ENCODE measurements around the gene GIMAP8. TPM values are rescaled to one million over a fixed set of nuclear protein-coding genes. Genes with fewer than 3 reads are reported as not detected.
"Not testable (repeated sequence)": the region's sequence is repeated elsewhere in the genome, so short reads cannot be mapped to it uniquely, and the experiment has no call there.

Gene GIMAP8
- total and polyA plus RNA-seq, 2 experiments from 2014 or later = not detected

DNA sequence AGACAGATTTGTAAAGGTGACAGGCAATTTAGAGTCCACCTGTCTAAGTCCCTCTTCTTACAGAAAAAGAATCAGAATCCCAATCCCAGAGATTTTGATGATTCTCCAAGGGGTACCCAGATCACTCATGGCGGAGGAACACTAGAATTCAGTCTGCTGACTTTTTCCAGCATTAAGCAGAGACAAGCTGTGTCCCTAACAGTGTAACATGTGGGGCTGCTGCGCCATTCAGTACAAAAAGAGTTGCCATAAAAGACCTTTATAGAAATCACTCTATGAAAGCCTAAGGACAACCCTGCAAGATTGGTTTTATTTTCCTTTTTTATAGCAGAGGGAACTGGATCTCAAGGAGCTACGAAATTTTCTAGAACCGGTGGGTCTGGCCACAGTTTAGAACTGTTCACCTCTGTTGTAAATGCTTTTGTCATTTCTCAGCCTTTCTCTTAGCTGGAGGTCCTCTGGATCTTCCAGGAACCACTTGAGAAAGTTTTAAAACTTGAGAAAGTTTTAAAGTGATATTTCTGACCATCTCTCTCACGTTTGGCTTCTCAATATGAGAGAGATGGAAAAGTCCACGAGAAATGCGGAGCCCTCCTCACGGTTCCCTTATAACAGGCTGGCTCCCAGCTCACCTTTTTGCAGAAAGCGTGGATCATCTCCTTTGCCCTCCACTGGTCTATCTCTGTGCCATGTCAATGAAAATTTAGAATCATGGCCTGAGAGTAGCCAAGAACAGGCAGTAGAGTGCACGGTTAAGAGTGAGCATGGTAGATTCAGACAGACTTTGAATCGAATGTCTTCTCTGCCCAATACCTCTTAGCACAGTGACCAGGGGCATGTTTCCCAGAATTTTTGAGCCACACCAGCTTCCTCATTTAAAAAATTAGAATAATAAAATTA is 65.1 kb downstream of the GIMAP8 start:
- H3K27me3 ChIP-seq (replicated peaks; ENCODE audit: insufficient read depth) = no peaks in the 10 kb centered on the region
- no peak overlapping the region for H3K9ac ChIP-seq
- no peaks in the 10 kb centered on the region for H3K4me1 ChIP-seq (ENCODE audit: insufficient read depth)
- H3K9me2 ChIP-seq (ENCODE audit: insufficient read depth) = no peaks in the 10 kb centered on the region
- no peak overlapping the region for H3K4me2 ChIP-seq (ENCODE audit: unreplicated experiment)
- TF ChIP-seq EZH2phosphoT487 (IDR thresholded peaks at IDR 0.05; ENCODE audit: insufficient read depth, low read depth) = no peak
- TF ChIP-seq EZH2 (IDR thresholded peaks at IDR 0.05; ENCODE audit: insufficient read depth, poor library complexity, severe bottlenecking) = no peak
- no peaks in the 10 kb centered on the region for H3K79me2 ChIP-seq (ENCODE audit: insufficient read depth)
- no peak overlapping the region for H3K27ac ChIP-seq
- WGBS, 2 experiments (ENCODE audit: low coverage in 1 of 2, low lambda C conversion rate in 2 of 2, missing lambda C conversion rate in 2 of 2) = 16 to 21% methylated on average over 11 of the region's 11 CpGs
- H4K20me1 ChIP-seq (ENCODE audit: insufficient read depth) = no peaks in the 10 kb centered on the region
- H3K9me3 ChIP-seq (ENCODE audit: low read depth) = no peaks in the 10 kb centered on the region
- H3K4me3 ChIP-seq = no peak overlapping the region
- no peak for DNase-seq
- no peak overlapping the region for H2AFZ ChIP-seq
- no peaks in the 10 kb centered on the region for H3K36me3 ChIP-seq (ENCODE audit: low read depth)
- in situ Hi-C loops (cut with MboI) = no loop called here
- no peaks in the 10 kb centered on the region for H3F3A ChIP-seq (ENCODE audit: insufficient read depth)

DNA sequence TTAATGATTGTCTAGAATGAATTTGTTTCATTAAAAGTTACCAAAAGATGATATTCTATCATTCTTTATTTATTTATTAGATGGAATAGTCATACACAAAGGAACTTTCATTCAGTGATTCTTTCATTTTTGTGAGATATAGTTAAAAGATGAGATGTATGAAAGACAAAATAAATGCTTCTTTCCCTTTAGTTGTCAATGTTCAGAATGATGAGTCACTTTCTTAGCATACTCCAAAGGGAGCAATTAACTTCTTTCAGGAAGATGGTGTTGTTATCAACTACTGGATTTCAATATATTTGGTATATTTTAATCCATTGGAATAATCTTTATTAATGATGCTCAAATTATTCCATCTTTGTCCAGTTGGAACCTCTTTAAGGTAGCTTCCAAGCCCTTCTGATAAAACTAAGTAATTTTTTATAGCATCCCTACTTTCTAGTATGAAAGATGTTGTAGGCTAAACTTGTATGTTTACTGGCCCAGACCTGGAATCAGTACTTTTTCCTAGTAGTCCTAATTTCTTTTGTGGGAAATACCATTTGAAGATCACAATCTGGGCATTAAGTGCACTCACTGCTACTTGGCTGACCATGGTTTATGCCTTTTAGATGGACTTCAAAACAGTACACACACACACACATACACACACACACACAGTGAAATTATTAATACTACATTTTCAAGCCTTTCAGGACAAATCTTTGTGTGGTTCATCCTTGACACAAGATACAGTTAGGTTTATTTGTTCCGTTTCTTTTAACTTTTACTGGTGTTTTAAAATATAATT is 66.7 kb downstream of the GIMAP8 start:
- Histone ChIP-seq H3K4me1 (ENCODE audit: insufficient read depth) (no peaks in the 10 kb centered on the region), H3K27me3 (replicated peaks; ENCODE audit: insufficient read depth) (no peaks in the 10 kb centered on the region), H3K4me3 (no peak overlapping the region)

DNA sequence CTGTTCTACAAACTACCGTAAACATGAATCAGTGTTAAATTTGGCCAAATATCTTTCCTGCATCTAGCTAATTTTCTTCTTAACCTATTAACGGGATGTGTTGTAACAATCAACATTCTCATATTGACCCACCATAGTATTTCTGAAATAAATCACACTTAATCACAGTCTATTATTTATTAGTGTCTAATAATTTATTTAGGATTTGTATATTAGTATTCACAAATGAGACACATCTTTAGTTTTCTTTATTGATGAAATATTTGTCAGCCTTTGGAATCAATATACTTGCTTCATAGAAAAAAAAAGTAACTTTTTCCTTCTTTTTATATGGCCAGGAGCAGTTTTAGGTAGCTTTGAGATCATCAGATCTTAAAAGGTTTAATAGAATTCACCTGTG is 68.9 kb downstream of the GIMAP8 start:
- H4K20me1 ChIP-seq (ENCODE audit: insufficient read depth) = no peaks in the 10 kb centered on the region
- no peaks in the 10 kb centered on the region for H3K79me2 ChIP-seq (ENCODE audit: insufficient read depth)
- in situ Hi-C loops (cut with MboI) = no loop called here
- DNase-seq = no peak
- H3K36me3 ChIP-seq (ENCODE audit: low read depth) = no peaks in the 10 kb centered on the region
- no peaks in the 10 kb centered on the region for H3F3A ChIP-seq (ENCODE audit: insufficient read depth)
- H3K9me2 ChIP-seq (ENCODE audit: insufficient read depth) = no peaks in the 10 kb centered on the region; the same call in 1 of the 2 replicates
- H3K4me3 ChIP-seq = no peak overlapping the region
- H2AFZ ChIP-seq = no peak overlapping the region
- H3K9ac ChIP-seq = no peak overlapping the region
- no peaks in the 10 kb centered on the region for H3K27me3 ChIP-seq (replicated peaks; ENCODE audit: insufficient read depth)
- H3K27ac ChIP-seq = no peak overlapping the region
- H3K9me3 ChIP-seq (ENCODE audit: low read depth) = no peaks in the 10 kb centered on the region
- H3K4me2 ChIP-seq (ENCODE audit: unreplicated experiment) = no peak overlapping the region
- no peaks in the 10 kb centered on the region for H3K4me1 ChIP-seq (ENCODE audit: insufficient read depth)
- 31 to 49% methylated on average over 2 of the region's 2 CpGs for WGBS, 2 experiments (ENCODE audit: low coverage in 1 of 2, low lambda C conversion rate in 2 of 2, missing lambda C conversion rate in 2 of 2)
- TF ChIP-seq EZH2phosphoT487 (IDR thresholded peaks at IDR 0.05; ENCODE audit: insufficient read depth, low read depth) (no peak), EZH2 (IDR thresholded peaks at IDR 0.05; ENCODE audit: insufficient read depth, poor library complexity, severe bottlenecking) (no peak)

More for the DNA sequence above, 66.7 kb downstream of the GIMAP8 start:
- in situ Hi-C loops (cut with MboI) = no loop called here
- Histone ChIP-seq H3K9ac (no peak overlapping the region), H4K20me1 (ENCODE audit: insufficient read depth) (no peaks in the 10 kb centered on the region), H3K27ac (no peak overlapping the region), H3K9me2 (ENCODE audit: insufficient read depth) (no peaks in the 10 kb centered on the region), H3K4me2 (ENCODE audit: unreplicated experiment) (no peak overlapping the region), H3K36me3 (ENCODE audit: low read depth) (no peaks in the 10 kb centered on the region), H3F3A (ENCODE audit: insufficient read depth) (no peaks in the 10 kb centered on the region), H3K9me3 (ENCODE audit: low read depth) (no peaks in the 10 kb centered on the region), H2AFZ (no peak overlapping the region), H3K79me2 (ENCODE audit: insufficient read depth) (no peaks in the 10 kb centered on the region)
- no peak for TF ChIP-seq EZH2phosphoT487 (IDR thresholded peaks at IDR 0.05; ENCODE audit: insufficient read depth, low read depth)
- WGBS, 2 experiments (ENCODE audit: low coverage in 1 of 2, low lambda C conversion rate in 2 of 2, missing lambda C conversion rate in 2 of 2) = 3 to 5% methylated on average over 1 of the region's 1 CpG
- no peak for DNase-seq

DNA sequence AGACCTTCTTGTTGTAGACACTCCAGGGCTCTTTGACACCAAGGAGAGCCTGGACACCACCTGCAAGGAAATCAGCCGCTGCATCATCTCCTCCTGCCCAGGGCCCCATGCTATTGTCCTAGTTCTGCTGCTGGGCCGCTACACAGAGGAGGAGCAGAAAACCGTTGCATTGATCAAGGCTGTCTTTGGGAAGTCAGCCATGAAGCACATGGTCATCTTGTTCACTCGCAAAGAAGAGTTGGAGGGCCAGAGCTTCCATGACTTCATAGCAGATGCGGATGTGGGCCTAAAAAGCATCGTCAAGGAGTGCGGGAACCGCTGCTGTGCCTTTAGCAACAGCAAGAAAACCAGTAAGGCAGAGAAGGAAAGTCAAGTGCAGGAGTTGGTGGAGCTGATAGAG is 69.7 kb downstream of the GIMAP8 start:
- no peaks in the 10 kb centered on the region; the same call in 1 of the 2 replicates for H3K9me2 ChIP-seq (ENCODE audit: insufficient read depth)
- no peak for TF ChIP-seq EZH2 (IDR thresholded peaks at IDR 0.05; ENCODE audit: insufficient read depth, poor library complexity, severe bottlenecking)
- TF ChIP-seq EZH2phosphoT487 (IDR thresholded peaks at IDR 0.05; ENCODE audit: insufficient read depth, low read depth) = no peak
- 11 to 21% methylated on average over 8 of the region's 8 CpGs for WGBS, 2 experiments (ENCODE audit: low coverage in 1 of 2, low lambda C conversion rate in 2 of 2, missing lambda C conversion rate in 2 of 2)
- no peak overlapping the region for H3K27ac ChIP-seq
- H3K4me1 ChIP-seq (ENCODE audit: insufficient read depth) = no peaks in the 10 kb centered on the region
- H3K36me3 ChIP-seq (ENCODE audit: low read depth) = no peaks in the 10 kb centered on the region
- no peak overlapping the region for H3K9ac ChIP-seq
- no peaks in the 10 kb centered on the region for H4K20me1 ChIP-seq (ENCODE audit: insufficient read depth)
- no peaks in the 10 kb centered on the region for H3K79me2 ChIP-seq (ENCODE audit: insufficient read depth)
- no peak overlapping the region for H2AFZ ChIP-seq
- H3K9me3 ChIP-seq (ENCODE audit: low read depth) = no peaks in the 10 kb centered on the region
- in situ Hi-C loops (cut with MboI) = no loop called here
- no peak overlapping the region for H3K4me2 ChIP-seq (ENCODE audit: unreplicated experiment)
- H3K4me3 ChIP-seq = no peak overlapping the region
- no peaks in the 10 kb centered on the region for H3K27me3 ChIP-seq (replicated peaks; ENCODE audit: insufficient read depth)
- no peak for DNase-seq
- no peaks in the 10 kb centered on the region for H3F3A ChIP-seq (ENCODE audit: insufficient read depth)

DNA sequence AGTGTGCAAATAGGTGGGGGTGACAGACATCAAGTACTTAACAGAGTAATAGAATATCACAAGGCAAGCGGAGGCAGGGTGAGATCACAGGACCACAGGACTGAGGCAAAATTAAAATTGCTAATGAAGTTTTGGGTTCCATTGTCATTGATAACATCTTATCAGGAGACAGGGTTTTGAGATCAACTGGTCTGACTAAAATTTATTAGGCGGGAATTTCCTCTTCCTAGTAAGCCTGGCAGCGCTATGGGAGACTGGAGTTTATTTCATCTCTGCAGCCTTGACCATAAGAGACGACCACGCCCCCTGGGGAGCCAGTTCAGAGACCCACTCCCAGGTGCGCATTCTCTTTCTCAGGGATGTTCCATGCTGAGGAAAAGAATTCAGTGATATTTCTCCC is 72.5 kb downstream of the GIMAP8 start:
- in situ Hi-C loops (cut with MboI); H3F3A ChIP-seq (ENCODE audit: insufficient read depth); H3K4me3 ChIP-seq; H3K27ac ChIP-seq; H3K9ac ChIP-seq; H4K20me1 ChIP-seq (ENCODE audit: insufficient read depth); H2AFZ ChIP-seq; DNase-seq; H3K9me3 ChIP-seq (ENCODE audit: low read depth); H3K9me2 ChIP-seq (ENCODE audit: insufficient read depth); H3K36me3 ChIP-seq (ENCODE audit: low read depth); H3K4me1 ChIP-seq (ENCODE audit: insufficient read depth); H3K27me3 ChIP-seq (replicated peaks; ENCODE audit: insufficient read depth); H3K79me2 ChIP-seq (ENCODE audit: insufficient read depth); H3K4me2 ChIP-seq (ENCODE audit: unreplicated experiment): not testable (repeated sequence)
- WGBS, 2 experiments (ENCODE audit: low coverage in 1 of 2, low lambda C conversion rate in 2 of 2, missing lambda C conversion rate in 2 of 2) = 16 to 20% methylated on average over 6 of the region's 6 CpGs

Measured in GM23248 (cell line).